Measurements from ENCODE around the gene ZNF22.

Gene ZNF22

GRCh38 chr10:44960088-44960460 is 40.6 kb upstream of the ZNF22 start:
- Histone ChIP-seq H3K4me3 (ENCODE audit: low read length) (peak overlapping the region; percentile 70), H3K9me3 (ENCODE audit: low read length) (no peaks in the 10 kb centered on the region), H3K36me3 (ENCODE audit: insufficient read depth, low read length) (peaks cover 13% of the 10 kb centered on the region), H3K27me3 (ENCODE audit: insufficient read depth, low read length) (no peaks in the 10 kb centered on the region), H3K4me1 (ENCODE audit: insufficient read depth, low read length) (peaks cover 60% of the 10 kb centered on the region), H2AFZ (ENCODE audit: low read depth, low read length) (peak overlapping the region; percentile 40)

DNA sequence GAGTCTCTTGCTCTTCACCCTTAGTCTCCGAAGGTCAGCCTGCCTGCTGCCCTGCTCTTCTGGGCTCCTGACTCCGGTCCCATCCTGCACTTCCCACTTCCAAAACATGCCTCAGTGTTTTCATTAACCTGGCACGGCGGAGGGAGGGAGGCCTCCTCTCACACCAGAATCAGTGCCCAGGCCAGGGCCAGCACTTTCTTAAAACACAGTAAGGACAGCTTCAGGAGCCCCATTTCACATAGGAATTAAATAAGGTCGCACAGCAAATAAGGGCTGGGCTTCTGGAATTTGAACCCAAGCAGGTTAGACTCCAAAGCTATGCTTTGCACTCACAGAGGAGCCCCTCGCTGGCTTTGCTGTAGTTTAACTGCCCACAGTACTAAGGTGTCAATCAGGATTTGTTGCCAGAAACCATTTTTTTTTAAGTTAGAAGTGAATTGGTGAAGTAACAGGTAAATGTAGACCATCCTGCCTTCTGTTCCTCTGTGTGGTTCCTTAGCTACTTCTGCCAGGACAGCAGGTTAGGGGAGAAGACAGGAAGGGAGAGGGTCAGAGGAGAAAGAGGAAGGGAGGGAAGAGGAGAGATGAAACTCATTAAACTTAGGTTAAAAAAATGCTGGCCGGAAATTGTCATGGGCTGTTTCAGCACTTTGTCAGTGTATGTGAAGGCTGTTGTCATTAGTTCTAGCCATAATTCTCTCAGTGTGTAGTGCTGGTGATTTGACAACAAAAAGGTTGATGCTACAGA is 40.1 kb upstream of the ZNF22 start:
- Histone ChIP-seq H2AFZ (ENCODE audit: low read depth, low read length) (no peak overlapping the region), H3K4me1 (ENCODE audit: insufficient read depth, low read length) (peaks cover 66% of the 10 kb centered on the region), H3K36me3 (ENCODE audit: insufficient read depth, low read length) (peaks cover 11% of the 10 kb centered on the region), H3K9me3 (ENCODE audit: low read length) (no peaks in the 10 kb centered on the region), H3K27me3 (ENCODE audit: insufficient read depth, low read length) (no peaks in the 10 kb centered on the region), H3K4me3 (ENCODE audit: low read length) (peak overlapping the region; percentile 70)

DNA sequence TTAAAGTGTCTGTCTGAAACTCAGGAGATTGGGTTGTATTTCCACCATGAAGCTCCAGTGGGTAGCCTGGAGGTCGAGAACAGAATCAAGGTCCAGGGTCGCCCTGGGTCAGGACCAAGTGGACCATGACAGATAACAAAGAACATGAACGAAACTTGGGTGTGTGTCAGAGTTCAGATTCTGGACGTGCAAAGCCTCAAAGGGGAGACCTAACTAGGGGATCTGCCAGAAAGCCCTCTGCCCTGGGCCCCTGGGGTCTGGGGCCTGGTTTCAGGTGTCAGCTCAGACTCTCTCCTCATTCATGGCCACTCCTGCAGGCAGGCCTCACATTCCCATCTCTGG is 39.5 kb upstream of the ZNF22 start:
- no peaks in the 10 kb centered on the region for H3K9me3 ChIP-seq (ENCODE audit: low read length)
- H3K4me1 ChIP-seq (ENCODE audit: insufficient read depth, low read length), result peaks cover 67% of the 10 kb centered on the region
- H2AFZ ChIP-seq (ENCODE audit: low read depth, low read length), result no peak overlapping the region
- H3K36me3 ChIP-seq (ENCODE audit: insufficient read depth, low read length), result peaks cover 8% of the 10 kb centered on the region
- no peak overlapping the region for H3K4me3 ChIP-seq (ENCODE audit: low read length)
- H3K27me3 ChIP-seq (ENCODE audit: insufficient read depth, low read length), result no peaks in the 10 kb centered on the region

DNA sequence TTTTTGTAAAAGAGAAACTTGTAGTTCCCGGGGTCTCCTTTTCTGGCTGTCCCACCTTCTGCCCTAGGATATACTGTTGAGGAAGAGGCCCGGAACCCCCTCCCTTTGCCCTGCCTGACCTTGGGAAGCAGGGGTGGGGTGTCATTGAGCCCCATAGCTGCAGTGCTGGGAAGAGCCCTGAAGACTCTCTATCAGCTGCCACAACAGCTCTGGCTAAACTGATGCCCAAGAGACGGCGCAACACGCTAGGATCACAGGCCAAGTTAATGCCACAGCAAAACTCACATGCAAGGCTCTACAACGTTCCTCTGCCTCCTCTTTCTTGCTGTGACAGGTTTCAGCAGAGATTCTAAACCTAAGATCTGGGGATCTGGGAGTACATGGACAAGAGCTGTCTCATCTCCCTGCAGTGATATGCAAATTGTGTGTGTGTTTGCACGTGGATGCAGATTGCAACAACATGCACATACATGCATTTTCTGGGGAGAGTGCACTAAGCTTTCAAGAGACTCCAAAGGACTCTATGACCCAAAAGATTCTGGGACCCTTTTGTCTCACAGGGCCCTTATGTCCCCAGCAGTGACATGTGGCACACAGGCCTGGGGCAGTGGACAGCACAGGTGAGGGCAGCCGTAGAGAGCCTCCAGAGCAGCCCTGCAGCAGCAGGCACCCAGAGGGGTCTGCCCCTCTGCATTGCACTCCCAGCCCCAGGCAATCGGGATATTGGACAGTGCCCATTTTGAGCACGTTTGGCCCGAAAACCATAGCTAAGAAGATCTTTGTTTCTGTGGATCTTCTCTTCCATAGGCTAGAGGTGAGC is 38.6 kb upstream of the ZNF22 start:
- H2AFZ ChIP-seq (ENCODE audit: low read depth, low read length), result no peak overlapping the region
- no peaks in the 10 kb centered on the region for H3K36me3 ChIP-seq (ENCODE audit: insufficient read depth, low read length)
- H3K27me3 ChIP-seq (ENCODE audit: insufficient read depth, low read length), result no peaks in the 10 kb centered on the region
- no peaks in the 10 kb centered on the region for H3K9me3 ChIP-seq (ENCODE audit: low read length)
- no peak overlapping the region for H3K4me3 ChIP-seq (ENCODE audit: low read length)
- H3K4me1 ChIP-seq (ENCODE audit: insufficient read depth, low read length), result peaks cover 67% of the 10 kb centered on the region

GRCh38 chr10:44962870-44963738 is 37.6 kb upstream of the ZNF22 start:
- peaks cover 62% of the 10 kb centered on the region for H3K4me1 ChIP-seq (ENCODE audit: insufficient read depth, low read length)

DNA sequence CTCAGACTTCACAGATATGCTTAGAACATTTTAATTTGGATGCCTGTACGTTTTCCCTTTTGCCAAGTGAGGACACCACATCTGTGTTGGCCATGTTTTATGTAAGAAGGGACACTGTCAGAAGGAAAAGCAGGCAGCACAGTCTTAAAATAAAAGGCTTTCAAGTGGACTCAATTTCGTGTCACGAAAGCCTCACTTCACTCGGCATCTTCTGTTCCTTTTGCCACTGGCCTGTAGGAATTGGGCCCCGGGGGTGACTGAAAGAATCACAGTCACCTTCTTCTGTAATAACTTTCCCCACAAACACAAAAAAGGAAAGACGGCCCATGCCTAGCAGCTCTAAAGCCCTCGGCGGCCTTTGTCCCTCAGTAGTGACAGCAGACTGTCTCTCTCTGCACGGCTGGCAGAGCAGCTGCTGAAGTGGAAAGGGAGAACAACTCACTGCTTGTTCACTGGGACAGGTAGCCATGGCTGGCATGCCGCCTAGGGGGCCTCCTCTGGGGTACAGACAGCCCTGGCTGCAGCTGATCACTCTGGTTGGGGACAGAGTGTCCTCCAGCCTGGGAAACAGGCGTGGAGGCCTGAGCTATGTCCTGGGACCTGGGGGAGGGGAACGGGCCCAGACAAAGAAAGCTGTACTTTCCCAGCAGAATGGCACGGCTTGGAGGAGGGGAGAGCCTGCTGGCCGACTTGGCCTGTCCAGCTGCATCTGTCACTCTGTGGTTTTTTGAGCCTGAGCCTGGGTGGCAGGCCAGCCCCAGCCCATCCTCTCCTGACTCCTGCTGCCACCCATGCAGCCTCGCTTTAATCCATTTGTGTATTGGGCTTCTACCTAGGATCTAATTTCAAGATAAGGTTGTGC is 36.7 kb upstream of the ZNF22 start:
- Histone ChIP-seq H3K9me3 (ENCODE audit: low read length) (no peaks in the 10 kb centered on the region), H3K4me1 (ENCODE audit: insufficient read depth, low read length) (peaks cover 53% of the 10 kb centered on the region), H3K36me3 (ENCODE audit: insufficient read depth, low read length) (no peaks in the 10 kb centered on the region), H3K4me3 (ENCODE audit: low read length) (peak overlapping the region; percentile 42), H3K27me3 (ENCODE audit: insufficient read depth, low read length) (no peaks in the 10 kb centered on the region), H2AFZ (ENCODE audit: low read depth, low read length) (peak overlapping the region; percentile 28)

More at GRCh38 chr10:44962870-44963738, 37.6 kb upstream of the ZNF22 start:
- Histone ChIP-seq H3K36me3 (ENCODE audit: insufficient read depth, low read length) (no peaks in the 10 kb centered on the region), H2AFZ (ENCODE audit: low read depth, low read length) (no peak overlapping the region), H3K27me3 (ENCODE audit: insufficient read depth, low read length) (no peaks in the 10 kb centered on the region), H3K9me3 (ENCODE audit: low read length) (no peaks in the 10 kb centered on the region), H3K4me3 (ENCODE audit: low read length) (peak overlapping the region; percentile 42)

DNA sequence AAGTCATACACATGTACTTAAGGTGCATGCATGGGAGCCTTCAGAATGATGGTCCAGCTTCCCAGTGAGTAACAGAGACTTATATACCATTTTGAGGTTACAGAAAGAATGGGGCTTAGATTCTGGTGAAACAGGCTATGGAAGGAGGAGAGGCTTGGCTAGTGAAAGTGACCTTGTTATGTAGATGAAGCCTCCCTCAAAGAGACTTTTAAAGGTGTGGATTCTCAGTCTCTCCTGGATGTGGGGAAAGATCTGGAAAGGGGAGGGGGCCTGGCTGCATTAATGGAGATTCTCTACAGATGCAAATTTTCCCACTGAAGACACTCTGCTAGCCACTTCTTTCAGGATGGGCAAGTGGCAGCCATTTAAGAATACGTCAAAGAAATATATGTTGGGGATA is 35.6 kb upstream of the ZNF22 start:
- Histone ChIP-seq H3K4me1 (ENCODE audit: insufficient read depth, low read length) (peaks cover 49% of the 10 kb centered on the region), H3K36me3 (ENCODE audit: insufficient read depth, low read length) (no peaks in the 10 kb centered on the region), H3K4me3 (ENCODE audit: low read length) (no peak overlapping the region), H3K27me3 (ENCODE audit: insufficient read depth, low read length) (no peaks in the 10 kb centered on the region), H2AFZ (ENCODE audit: low read depth, low read length) (no peak overlapping the region), H3K9me3 (ENCODE audit: low read length) (peaks cover under 1% of the 10 kb centered on the region)

DNA sequence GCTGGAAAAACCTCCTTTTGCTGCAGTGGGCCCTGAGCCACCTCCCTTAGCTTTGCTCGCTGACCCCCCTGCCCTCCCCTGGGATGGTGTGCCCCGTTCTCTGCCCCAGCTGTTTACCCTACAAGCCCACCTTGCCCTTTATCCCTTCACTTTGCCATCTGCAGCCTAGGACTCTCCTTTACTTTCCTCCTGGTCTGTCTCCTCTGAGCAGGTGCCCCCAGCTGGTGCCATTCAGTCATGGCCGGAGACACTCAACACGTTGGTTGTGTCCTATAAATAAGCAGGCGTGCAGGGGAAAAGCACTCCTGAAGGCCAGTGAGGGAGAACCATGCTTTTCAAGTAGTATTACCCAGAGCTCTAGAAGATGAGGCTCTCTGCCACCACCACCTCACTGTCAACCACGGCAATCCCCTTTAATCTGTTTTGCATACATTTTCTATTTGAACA is 35.0 kb upstream of the ZNF22 start:
- Histone ChIP-seq H3K4me3 (ENCODE audit: low read length) (no peak overlapping the region), H3K4me1 (ENCODE audit: insufficient read depth, low read length) (peaks cover 43% of the 10 kb centered on the region), H3K36me3 (ENCODE audit: insufficient read depth, low read length) (no peaks in the 10 kb centered on the region), H3K9me3 (ENCODE audit: low read length) (peaks cover 1% of the 10 kb centered on the region), H2AFZ (ENCODE audit: low read depth, low read length) (no peak overlapping the region), H3K27me3 (ENCODE audit: insufficient read depth, low read length) (no peaks in the 10 kb centered on the region)

- Histone ChIP-seq H3K27me3 (ENCODE audit: insufficient read depth, low read length) (no peaks in the 10 kb centered on the region), H3K4me3 (ENCODE audit: low read length) (no peak overlapping the region), H3K36me3 (ENCODE audit: insufficient read depth, low read length) (peaks cover 2% of the 10 kb centered on the region), H3K9me3 (ENCODE audit: low read length) (peaks cover 1% of the 10 kb centered on the region), H3K4me1 (ENCODE audit: insufficient read depth, low read length) (peaks cover 37% of the 10 kb centered on the region), H2AFZ (ENCODE audit: low read depth, low read length) (no peak overlapping the region)
Measured at GRCh38 chr10:44966129-44966815, 34.5 kb upstream of the ZNF22 start.

GRCh38 chr10:44966816-44967509 is 33.8 kb upstream of the ZNF22 start:
- Histone ChIP-seq H3K27me3 (ENCODE audit: insufficient read depth, low read length) (no peaks in the 10 kb centered on the region), H3K4me1 (ENCODE audit: insufficient read depth, low read length) (peaks cover 32% of the 10 kb centered on the region)

DNA sequence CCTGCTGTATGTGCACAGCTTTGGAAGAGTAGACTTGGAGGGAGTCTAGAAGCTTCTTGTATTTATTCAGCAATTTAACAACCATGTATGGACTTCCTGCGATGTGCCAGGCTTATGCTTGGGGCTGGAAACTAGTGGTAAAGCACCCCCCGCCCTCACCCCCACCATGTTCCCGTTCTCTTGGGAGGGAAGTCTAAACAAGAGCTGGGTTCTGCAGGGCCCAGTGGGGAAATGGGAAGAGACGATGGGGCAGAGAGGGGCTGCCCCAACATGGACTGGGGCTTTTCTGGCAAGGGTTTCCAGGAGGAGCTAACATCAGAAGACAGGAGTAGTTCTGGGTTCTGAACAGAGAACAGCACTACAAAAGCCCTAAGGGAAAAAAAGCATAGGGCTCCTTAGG is 33.1 kb upstream of the ZNF22 start:
- no peak overlapping the region for H2AFZ ChIP-seq (ENCODE audit: low read depth, low read length)
- H3K9me3 ChIP-seq (ENCODE audit: low read length), result peaks cover 1% of the 10 kb centered on the region
- H3K4me1 ChIP-seq (ENCODE audit: insufficient read depth, low read length), result peaks cover 29% of the 10 kb centered on the region
- peaks cover 11% of the 10 kb centered on the region for H3K36me3 ChIP-seq (ENCODE audit: insufficient read depth, low read length)
- H3K4me3 ChIP-seq (ENCODE audit: low read length), result no peak overlapping the region
- no peaks in the 10 kb centered on the region for H3K27me3 ChIP-seq (ENCODE audit: insufficient read depth, low read length)

More at GRCh38 chr10:44966816-44967509, 33.8 kb upstream of the ZNF22 start:
- no peak overlapping the region for H2AFZ ChIP-seq (ENCODE audit: low read depth, low read length)
- H3K9me3 ChIP-seq (ENCODE audit: low read length), result peaks cover 1% of the 10 kb centered on the region
- peaks cover 9% of the 10 kb centered on the region for H3K36me3 ChIP-seq (ENCODE audit: insufficient read depth, low read length)
- H3K4me3 ChIP-seq (ENCODE audit: low read length), result no peak overlapping the region

Data from neuron (in vitro differentiated cells).